HepG2 (cell line): ENCODE results near the gene COA7. TPM values are rescaled to one million over a fixed set of nuclear protein-coding genes. Genes with fewer than 3 reads are reported as not detected.
A peak's percentile ranks its signal among the peaks of the same experiment; 100 is the strongest.

Experiments used
- ASH2L ChIP-seq: fragments of 300-600, 200-600 bp; sonication (generic); IDR thresholded peaks from 2 replicates; pipeline ENCODE4 v1.7.0; 2017; ENCODE audit warnings: low read depth, mild to moderate bottlenecking, moderate library complexity, mixed read lengths, low read length; ENCODE audit not compliant: insufficient read length
- CHCHD3 ChIP-seq: sonication (generic); formaldehyde crosslinking; IDR thresholded peaks from 2 replicates; pipeline ENCODE4 v1.8.0; 2022; ENCODE audit warnings: mild to moderate bottlenecking, missing genetic modification reagents, moderate library complexity
- FLYWCH1 ChIP-seq: sonication (generic); formaldehyde crosslinking; IDR thresholded peaks from 2 replicates; pipeline ENCODE4 v1.8.1; 2023; ENCODE audit warnings: mild to moderate bottlenecking, missing genetic modification reagents
- FOXA3 ChIP-seq: IDR thresholded peaks from 2 replicates; pipeline ENCODE4 v1.6.1; 2016; ENCODE audit warnings: missing genetic modification reagents, missing compliant biosample characterization
- GATAD1 ChIP-seq: IDR thresholded peaks from 2 replicates; pipeline ENCODE4 v1.6.1; 2016; ENCODE audit warnings: missing genetic modification reagents, missing compliant biosample characterization
- KDM4B ChIP-seq: sonication (generic); formaldehyde crosslinking; IDR thresholded peaks from 2 replicates; pipeline ENCODE4 v1.4.0; 2020; ENCODE audit warnings: missing genetic modification reagents
- MIER2 ChIP-seq: IDR thresholded peaks from 2 replicates; pipeline ENCODE4 v1.6.1; 2016; ENCODE audit warnings: missing biosample characterization, missing genetic modification reagents
- NCOR1 ChIP-seq: fragments of 200-600 bp; sonication (generic); IDR thresholded peaks from 2 replicates; pipeline ENCODE4 v1.7.0; 2017; ENCODE audit warnings: antibody characterized with exemption, low read length, borderline replicate concordance
- NFYB ChIP-seq: sonication (generic); formaldehyde crosslinking; IDR thresholded peaks from 2 replicates; pipeline ENCODE4 v1.4.0; 2020; ENCODE audit warnings: missing genetic modification reagents
- PITX1 ChIP-seq: sonication (generic); formaldehyde crosslinking; IDR thresholded peaks from 2 replicates; pipeline ENCODE4 v1.5.1; 2020; ENCODE audit warnings: mild to moderate bottlenecking, missing genetic modification reagents
- POGZ ChIP-seq: sonication (generic); formaldehyde crosslinking; IDR thresholded peaks from 2 replicates; pipeline ENCODE4 v1.4.0; 2020; ENCODE audit warnings: mild to moderate bottlenecking, missing genetic modification reagents
- PRPF4 ChIP-seq: fragments of 200-400 bp; formaldehyde crosslinking; IDR thresholded peaks from 2 replicates; pipeline ENCODE4 v1.6.1; 2016; ENCODE audit warnings: low read length, low read depth; ENCODE audit not compliant: poor library complexity, severe bottlenecking
- RNF2 ChIP-seq: fragments of 450-650 bp; conservative IDR thresholded peaks from 2 replicates; pipeline ENCODE4 v1.6.1; 2016; ENCODE audit warnings: low read depth
- SAP130 ChIP-seq: IDR thresholded peaks from 2 replicates; pipeline ENCODE4 v1.6.1; 2016; ENCODE audit warnings: low read depth
- SOX6 ChIP-seq, 2 experiments: fragments of 450-650 bp in 1 of 2; sonication (generic) in 1 of 2; formaldehyde crosslinking in 1 of 2; IDR thresholded peaks; 2 replicates each; pipeline versions ENCODE4 v1.4.0 to v1.6.1; 2017 to 2020; ENCODE audit warnings: antibody characterized with exemption in 1 of 2, mild to moderate bottlenecking in 1 of 2, missing genetic modification reagents in 1 of 2
- TEAD3 ChIP-seq: optimal IDR thresholded peaks from 2 replicates; pipeline ENCODE3; 2016; ENCODE audit warnings: borderline replicate concordance
- ZMAT3 ChIP-seq: sonication (generic); formaldehyde crosslinking; conservative IDR thresholded peaks from 2 replicates; pipeline ENCODE4 v1.7.0; 2021; ENCODE audit warnings: missing genetic modification reagents
- ZMYM3 ChIP-seq: sonication (generic); formaldehyde crosslinking; IDR thresholded peaks from 2 replicates; pipeline ENCODE4 v1.5.1; 2020; ENCODE audit warnings: mild to moderate bottlenecking, missing genetic modification reagents
- ZNF121 ChIP-seq: sonication (generic); formaldehyde crosslinking; IDR thresholded peaks from 2 replicates; pipeline ENCODE4 v1.5.0; 2020; ENCODE audit warnings: mild to moderate bottlenecking, missing genetic modification reagents
- ZNF224 ChIP-seq: sonication (generic); formaldehyde crosslinking; IDR thresholded peaks from 2 replicates; pipeline ENCODE4 v1.5.0; 2020; ENCODE audit warnings: mild to moderate bottlenecking, missing genetic modification reagents
- ZNF275 ChIP-seq: sonication (generic); formaldehyde crosslinking; IDR thresholded peaks from 2 replicates; pipeline ENCODE4 v1.8.0; 2022; ENCODE audit warnings: missing genetic modification reagents, mild to moderate bottlenecking, inconsistent platforms, borderline replicate concordance
- ZNF362 ChIP-seq: sonication (generic); formaldehyde crosslinking; IDR thresholded peaks from 2 replicates; pipeline ENCODE4 v1.4.0; 2020; ENCODE audit warnings: missing genetic modification reagents, mild to moderate bottlenecking, borderline replicate concordance
- ZNF501 ChIP-seq: sonication (generic); formaldehyde crosslinking; IDR thresholded peaks from 2 replicates; pipeline ENCODE4 v1.5.1; 2020; ENCODE audit warnings: mild to moderate bottlenecking, moderate library complexity, missing genetic modification reagents
- ZNF644 ChIP-seq: IDR thresholded peaks from 2 replicates; pipeline ENCODE4 v1.6.1; 2016; ENCODE audit warnings: low read depth
- polyA plus RNA-seq, 8 experiments: library from polyadenylated mRNA; depleted of rRNA in 3 of 8; stranded (reverse) in 7 of 8; unstranded in 1 of 8; fragments of >200 nt; fragmentation: Illumina TruSeq in 4 of 8; extraction: Trizol in 4 of 8; gene quantifications; 2 replicates each; pipeline versions ENCODE4 v1.2.1 to v1.2.3, GENCODE V29; 2011 to 2016; ENCODE audit warnings: low read depth in 4 of 8, missing spikeins in 1 of 8, mixed read lengths in 1 of 8; ENCODE audit not compliant: insufficient read depth in 1 of 8
- total RNA-seq, 5 experiments: library from RNA; depleted of rRNA; stranded (reverse); fragments of >200 nt; fragmentation: Illumina TruSeq; extraction: Trizol; gene quantifications; 2 replicates each; pipeline ENCODE4 v1.2.3, GENCODE V29; 2016; ENCODE audit warnings: low read depth in 1 of 5
- TF ChIP-seq, protein P1 (sequence below): sonication (generic); IDR thresholded peaks from 2 replicates; pipeline ENCODE4 v1.6.1; 2016; ENCODE audit warnings: low read depth, borderline replicate concordance
- TF ChIP-seq, protein P2 (sequence below): sonication (generic); formaldehyde crosslinking; IDR thresholded peaks from 2 replicates; pipeline ENCODE4 v1.5.1; 2020; ENCODE audit warnings: missing genetic modification reagents, mild to moderate bottlenecking, borderline replicate concordance

COA7 gene
- total and polyA plus RNA-seq, 2 of the 13 experiments (the other 11 are each of a cell fraction or from before 2014, with no cell fraction given) = 12.3 to 30.4 TPM

- TF ChIP-seq, protein P1, sequence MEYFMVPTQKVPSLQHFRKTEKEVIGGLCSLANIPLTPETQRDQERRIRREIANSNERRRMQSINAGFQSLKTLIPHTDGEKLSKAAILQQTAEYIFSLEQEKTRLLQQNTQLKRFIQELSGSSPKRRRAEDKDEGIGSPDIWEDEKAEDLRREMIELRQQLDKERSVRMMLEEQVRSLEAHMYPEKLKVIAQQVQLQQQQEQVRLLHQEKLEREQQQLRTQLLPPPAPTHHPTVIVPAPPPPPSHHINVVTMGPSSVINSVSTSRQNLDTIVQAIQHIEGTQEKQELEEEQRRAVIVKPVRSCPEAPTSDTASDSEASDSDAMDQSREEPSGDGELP = peak; percentile 85; the same call in 1 of the 2 replicates
- TF ChIP-seq GATAD1 (CRISPR knock-in tag) (peak; percentile 30; the same call in 1 of the 2 replicates), NFYB (0 out of 2 replicates have a peak, but pooled peaks have one; percentile 29), PRPF4 (no peak), ZNF644 (CRISPR knock-in tag) (peak; percentile 92), SOX6 (IDR thresholded peaks at IDR 0.05) (no peak), SOX6 (CRISPR knock-in tag; IDR thresholded peaks at IDR 0.05) (peak; percentile 63), PITX1 (CRISPR knock-in tag) (peak; percentile 72), ZMYM3 (CRISPR knock-in tag) (peak; percentile 40; the same call in 1 of the 2 replicates), CHCHD3 (CRISPR knock-in tag) (no peak), ZMAT3 (no peak), ZNF224 (CRISPR knock-in tag) (no peak), ZNF501 (no peak), NCOR1 (peak; percentile 79; the same call in 1 of the 2 replicates), RNF2 (no peak), FLYWCH1 (no peak), KDM4B (CRISPR knock-in tag) (no peak), ASH2L (peak; percentile 55), SAP130 (CRISPR knock-in tag) (peak; percentile 54; the same call in 1 of the 2 replicates), MIER2 (CRISPR knock-in tag) (no peak), ZNF121 (CRISPR knock-in tag) (0 out of 2 replicates have a peak, but pooled peaks have one; percentile 13), ZNF275 (CRISPR knock-in tag) (no peak), POGZ (CRISPR knock-in tag) (peak; percentile 58), TEAD3 (CRISPR knock-in tag) (peak; percentile 23), ZNF362 (peak; percentile 24; the same call in 1 of the 2 replicates), FOXA3 (CRISPR knock-in tag) (0 out of 2 replicates have a peak, but pooled peaks have one; percentile 8)
- TF ChIP-seq, protein P2, sequence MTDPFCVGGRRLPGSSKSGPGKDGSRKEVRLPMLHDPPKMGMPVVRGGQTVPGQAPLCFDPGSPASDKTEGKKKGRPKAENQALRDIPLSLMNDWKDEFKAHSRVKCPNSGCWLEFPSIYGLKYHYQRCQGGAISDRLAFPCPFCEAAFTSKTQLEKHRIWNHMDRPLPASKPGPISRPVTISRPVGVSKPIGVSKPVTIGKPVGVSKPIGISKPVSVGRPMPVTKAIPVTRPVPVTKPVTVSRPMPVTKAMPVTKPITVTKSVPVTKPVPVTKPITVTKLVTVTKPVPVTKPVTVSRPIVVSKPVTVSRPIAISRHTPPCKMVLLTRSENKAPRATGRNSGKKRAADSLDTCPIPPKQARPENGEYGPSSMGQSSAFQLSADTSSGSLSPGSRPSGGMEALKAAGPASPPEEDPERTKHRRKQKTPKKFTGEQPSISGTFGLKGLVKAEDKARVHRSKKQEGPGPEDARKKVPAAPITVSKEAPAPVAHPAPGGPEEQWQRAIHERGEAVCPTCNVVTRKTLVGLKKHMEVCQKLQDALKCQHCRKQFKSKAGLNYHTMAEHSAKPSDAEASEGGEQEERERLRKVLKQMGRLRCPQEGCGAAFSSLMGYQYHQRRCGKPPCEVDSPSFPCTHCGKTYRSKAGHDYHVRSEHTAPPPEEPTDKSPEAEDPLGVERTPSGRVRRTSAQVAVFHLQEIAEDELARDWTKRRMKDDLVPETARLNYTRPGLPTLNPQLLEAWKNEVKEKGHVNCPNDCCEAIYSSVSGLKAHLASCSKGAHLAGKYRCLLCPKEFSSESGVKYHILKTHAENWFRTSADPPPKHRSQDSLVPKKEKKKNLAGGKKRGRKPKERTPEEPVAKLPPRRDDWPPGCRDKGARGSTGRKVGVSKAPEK (CRISPR knock-in tag) = no peak
Measured at GRCh38 chr1:52651904-52652303, 46.2 kb downstream of the COA7 start (continued).
